VCaP (cell line): Measurements from ENCODE around the gene MLH3.

Experiments
- H3K27ac ChIP-seq: fragments of 450-650 bp; 2 replicates; pipeline ENCODE4 v1.5.1; 2017
- CTCF ChIP-seq: fragments of 450-650 bp; conservative IDR thresholded peaks from 2 replicates; pipeline ENCODE4 v1.5.1; 2017; ENCODE audit warnings: mild to moderate bottlenecking, moderate library complexity

MLH3 gene

GRCh38 chr14:75050852-75051555, at the start of gene MLH3:
Gene MLH3, minus strand, starts transcription at chr14:75051467. Its CDS starts 1,812 bp downstream, at chr14:75049655.
- H3K27ac ChIP-seq: peak within 1 kb of the TSS; percentile 89
- no peak for TF ChIP-seq CTCF

- no peak for TF ChIP-seq CTCF
- peak overlapping the region; percentile 95 for H3K27ac ChIP-seq
These were observed 47.4 kb upstream of the MLH3 start for GRCh38 chr14:75098682-75099081.

- peak overlapping the region; percentile 95 for H3K27ac ChIP-seq
- no peak for TF ChIP-seq CTCF
These were observed 46.9 kb upstream of the MLH3 start for GRCh38 chr14:75098212-75098611.

- no peak overlapping the region for H3K27ac ChIP-seq
- no peak for TF ChIP-seq CTCF
These were observed 45.7 kb upstream of the MLH3 start for GRCh38 chr14:75096959-75097358.

GRCh38 chr14:75095690-75096089, 44.4 kb upstream of the MLH3 start:
- no peak for TF ChIP-seq CTCF
- H3K27ac ChIP-seq: no peak overlapping the region

GRCh38 chr14:75094896-75095295, 43.6 kb upstream of the MLH3 start:
- TF ChIP-seq CTCF: no peak
- no peak overlapping the region for H3K27ac ChIP-seq

- no peak overlapping the region for H3K27ac ChIP-seq
- no peak for TF ChIP-seq CTCF
These were observed 41.4 kb upstream of the MLH3 start for GRCh38 chr14:75092698-75093097.
